GM12878 (cell line): ENCODE data around the gene LACTBL1. TPM values are rescaled to one million over a fixed set of nuclear protein-coding genes. Genes with fewer than 3 reads are reported as not detected.

ENCODE experiments used
- ATAC-seq: fragments of 200-7000 bp; cut with Tn5 transposase; 3 replicates; pipeline ENCODE4 v1.9.1; 2020; ENCODE audit warnings: mild to moderate bottlenecking, moderate library complexity
- BruUV-seq: library from RNA; stranded (reverse); fragments of 400-500 nt; replicated peaks from 2 replicates; lab custom pipeline; 2021; lab: Mats Ljungman, UMichigan
- CTCF ChIA-PET: fragments of 300-600 bp; sonication (Branson Sonifier 250); formaldehyde crosslinking; extraction: SDS; loops from one replicate; lab custom pipeline; 2021; ENCODE audit warnings: inconsistent platforms; lab: Yijun Ruan, JAX
- POLR2A ChIA-PET: fragments of 350-600 bp; formaldehyde crosslinking; extraction: SDS; loops from one replicate; lab custom pipeline; 2021; ENCODE audit warnings: inconsistent platforms; lab: Charles Lee
- RAD21 ChIA-PET: fragments of 300-600 bp; sonication (Branson Sonifier 250); formaldehyde crosslinking; loops from one replicate; lab custom pipeline; 2023; ENCODE audit warnings: antibody characterized with exemption; ENCODE audit not compliant: unreplicated experiment; lab: Charles Lee
- SMC1A ChIA-PET: fragments of 300-600 bp; sonication (Branson Sonifier 250); formaldehyde crosslinking; loops from one replicate; lab custom pipeline; 2023; ENCODE audit not compliant: unreplicated experiment, uncharacterized antibody; lab: Charles Lee
- DNase-seq: peaks from one replicate; pipeline ENCODE4 v3.0.0-alpha.2; 2011; ENCODE audit warnings: low read depth, low spot score
- FAIRE-seq: peaks from 3 replicates; lab custom pipeline; 2011; peaks lifted over from hg19 to GRCh38; lab: Jason Lieb, UNC
- H2AFZ ChIP-seq: 2 replicates; pipeline ENCODE4 v1.6.0; 2011; ENCODE audit warnings: low read depth, low read length, control low read depth; ENCODE audit not compliant: control insufficient read depth
- H3K27ac ChIP-seq: 2 replicates; pipeline ENCODE4 v1.5.1; 2011; ENCODE audit warnings: control low read depth; ENCODE audit not compliant: control insufficient read depth, insufficient read depth
- H3K27me3 ChIP-seq, 2 experiments: replicated peaks in 1 of 2; 2 replicates each; pipeline versions ENCODE4 v1.6.0 to v1.6.1; 2011; ENCODE audit warnings: low read length in 1 of 2; ENCODE audit not compliant: control insufficient read depth in 2 of 2, insufficient read depth in 2 of 2
- H3K36me3 ChIP-seq, 2 experiments: 2 replicates each; pipeline ENCODE4 v1.5.1; 2011; ENCODE audit warnings: low read length in 1 of 2; ENCODE audit not compliant: control insufficient read depth in 2 of 2, insufficient read depth in 2 of 2
- H3K4me1 ChIP-seq: 2 replicates; pipeline ENCODE4 v1.6.1; 2011; ENCODE audit warnings: mild to moderate bottlenecking, low read length, moderate library complexity, mixed read lengths; ENCODE audit not compliant: control insufficient read depth, insufficient read depth
- H3K4me2 ChIP-seq: 2 replicates; pipeline ENCODE4 v1.6.0; 2011; ENCODE audit warnings: control low read depth; ENCODE audit not compliant: control insufficient read depth, insufficient read depth
- H3K4me3 ChIP-seq: fragments of 200-600 bp; sonication (generic); 2 replicates; pipeline ENCODE4 v1.5.1; 2016
- H3K79me2 ChIP-seq: 2 replicates; pipeline ENCODE4 v1.6.0; 2011; ENCODE audit warnings: low read length; ENCODE audit not compliant: control insufficient read depth, insufficient read depth
- H3K9ac ChIP-seq: 2 replicates; pipeline ENCODE4 v1.8.0; 2011; ENCODE audit warnings: low read length, control low read depth, mixed read lengths; ENCODE audit not compliant: control insufficient read depth, insufficient read depth
- H3K9me3 ChIP-seq: replicated peaks from 3 replicates; pipeline ENCODE4 v1.5.1; 2011; ENCODE audit warnings: mild to moderate bottlenecking, low read length; ENCODE audit not compliant: control insufficient read depth, insufficient read depth
- H4K20me1 ChIP-seq: 2 replicates; pipeline ENCODE4 v1.6.0; 2011; ENCODE audit not compliant: control insufficient read depth, insufficient read depth
- CHD1 ChIP-seq: IDR thresholded peaks from 2 replicates; pipeline ENCODE4 v1.6.1; 2012; ENCODE audit warnings: low read depth, low read length, improper control_type of control experiment
- DPF2 ChIP-seq: fragments of 450-650 bp; IDR thresholded peaks from 2 replicates; pipeline ENCODE4 v1.6.1; 2017; ENCODE audit warnings: mild to moderate bottlenecking
- E2F4 ChIP-seq: IDR thresholded peaks from 2 replicates; pipeline ENCODE4 v1.6.1; 2012; ENCODE audit warnings: low read depth, low read length, improper control_type of control experiment
- GABPA ChIP-seq: IDR thresholded peaks from 2 replicates; pipeline ENCODE4 v1.6.1; 2014; ENCODE audit warnings: antibody characterized with exemption, low read depth, mild to moderate bottlenecking, inconsistent platforms
- HDAC2 ChIP-seq: fragments of 200-600 bp; sonication (generic); IDR thresholded peaks from 2 replicates; pipeline ENCODE4 v1.6.1; 2017
- HDAC6 ChIP-seq: fragments of 200-600 bp; sonication (generic); IDR thresholded peaks from one replicate; pipeline ENCODE4 v1.8.0; 2017; ENCODE audit warnings: antibody characterized with exemption; ENCODE audit not compliant: unreplicated experiment
- JUND ChIP-seq: IDR thresholded peaks from 2 replicates; pipeline ENCODE4 v1.6.1; 2012; ENCODE audit warnings: low read depth, mild to moderate bottlenecking, low read length, improper control_type of control experiment, moderate library complexity
- LARP7 ChIP-seq: fragments of 450-650 bp; IDR thresholded peaks from 2 replicates; pipeline ENCODE4 v1.6.1; 2017; ENCODE audit warnings: mild to moderate bottlenecking
- RAD51 ChIP-seq: fragments of 450-650 bp; IDR thresholded peaks from 2 replicates; pipeline ENCODE4 v1.6.1; 2016; ENCODE audit warnings: moderate library complexity, mild to moderate bottlenecking, inconsistent platforms
- RB1 ChIP-seq: fragments of 450-650 bp; formaldehyde crosslinking; IDR thresholded peaks from 2 replicates; pipeline ENCODE4 v1.6.1; 2017; ENCODE audit warnings: mild to moderate bottlenecking, borderline replicate concordance
- RELA ChIP-seq: fragments of 450-650 bp; IDR thresholded peaks from 2 replicates; pipeline ENCODE4 v1.8.0; 2014; ENCODE audit warnings: borderline replicate concordance; ENCODE audit not compliant: partially characterized antibody
- RUNX3 ChIP-seq: IDR thresholded peaks from 2 replicates; pipeline ENCODE4 v1.6.1; 2012; ENCODE audit warnings: low read length, inconsistent platforms
- SPI1 ChIP-seq: IDR thresholded peaks from 2 replicates; pipeline ENCODE4 v1.6.1; 2011; ENCODE audit warnings: low read depth, mild to moderate bottlenecking, low read length, moderate library complexity, borderline replicate concordance; ENCODE audit not compliant: insufficient read depth
- TCF12 ChIP-seq: IDR thresholded peaks from 2 replicates; pipeline ENCODE4 v1.6.1; 2011; ENCODE audit warnings: low read depth, mild to moderate bottlenecking, low read length
- ZNF207 ChIP-seq: fragments of 450-650 bp; IDR thresholded peaks from 2 replicates; pipeline ENCODE4 v1.6.1; 2014; ENCODE audit warnings: antibody characterized with exemption, mild to moderate bottlenecking, borderline replicate concordance
- ZNF24 ChIP-seq: fragments of 450-650 bp; IDR thresholded peaks from 2 replicates; pipeline ENCODE4 v1.6.1; 2017; ENCODE audit warnings: antibody characterized with exemption, mild to moderate bottlenecking
- ZNF622 ChIP-seq: fragments of 450-650 bp; IDR thresholded peaks from 2 replicates; pipeline ENCODE4 v1.6.1; 2017; ENCODE audit warnings: mild to moderate bottlenecking, inconsistent platforms
- WGBS: methylation state at CpG from one replicate; pipeline ENCODE4 v1.1.6; 2016; ENCODE audit warnings: low lambda C conversion rate; ENCODE audit not compliant: insufficient replicate concordance, insufficient coverage; ENCODE audit errors: missing lambda C conversion rate; 5-methylcytosine and 5-hydroxymethylcytosine counted together
- in situ Hi-C: fragments of 300-500 bp; cut with MboI; formaldehyde crosslinking; loops from 9 replicates; pipeline ENCODE4 v1.14.3; 2018; ENCODE audit warnings: mixed read lengths
- intact Hi-C: fragments of 100-400 bp; cut with micrococcal nuclease; formaldehyde crosslinking; loops from one replicate; pipeline ENCODE4 v1.14.2; 2022; ENCODE audit not compliant: unreplicated experiment
- polyA plus RNA-seq, 11 experiments: library from polyadenylated mRNA; depleted of rRNA in 4 of 11; unstranded in 6 of 11; stranded (reverse) in 5 of 11; fragments of >200 nt; fragmentation: Nextera tagmentation in 4 of 11; fragmentation: Illumina TruSeq in 1 of 11; extraction: Ambion mirVana in 4 of 11; extraction: Trizol in 1 of 11; gene quantifications; 1 replicate in 1 of 11; 2 replicates in 10 of 11; pipeline versions ENCODE4 v1.2.1 to v1.2.3, GENCODE V29; 2011 to 2016; ENCODE audit warnings: inconsistent platforms in 2 of 11, missing spikeins in 2 of 11, low read depth in 1 of 11
- total RNA-seq, 4 experiments: library from RNA; depleted of rRNA in 3 of 4; stranded (reverse); fragments of >200 nt in 3 of 4; fragmentation: Illumina TruSeq in 1 of 4; extraction: Trizol in 1 of 4; gene quantifications; 2 replicates each; pipeline versions ENCODE4 v1.2.1 to v1.2.3, GENCODE V29; 2013 to 2021
- TF ChIP-seq, protein P1 (sequence below): fragments of 450-650 bp; IDR thresholded peaks from 2 replicates; pipeline ENCODE4 v1.6.1; 2018; ENCODE audit warnings: mild to moderate bottlenecking, low read depth, moderate library complexity; ENCODE audit not compliant: partially characterized antibody
- TF ChIP-seq, protein P2 (sequence below): fragments of 450-650 bp; conservative IDR thresholded peaks from 2 replicates; pipeline ENCODE4 v1.6.1; 2017; ENCODE audit warnings: mild to moderate bottlenecking, moderate library complexity

Gene LACTBL1
- total and polyA plus RNA-seq, 10 of the 15 experiments (the other 5 are each of a cell fraction or from before 2014, with no cell fraction given), result 0.08 TPM; not detected in 9

- TF ChIP-seq TCF12, result no peak
- TF ChIP-seq HDAC6, result no peak
- no peak for TF ChIP-seq ZNF622
- TF ChIP-seq RB1, result no peak
- TF ChIP-seq ZNF207, result no peak
- no peak for TF ChIP-seq DPF2
- TF ChIP-seq HDAC2, result no peak
- TF ChIP-seq GABPA, result no peak
- TF ChIP-seq RAD51, result no peak
Observed at GRCh38 chr1:22975694-22976093, 3.0 kb upstream of the LACTBL1 start (continued).

DNA sequence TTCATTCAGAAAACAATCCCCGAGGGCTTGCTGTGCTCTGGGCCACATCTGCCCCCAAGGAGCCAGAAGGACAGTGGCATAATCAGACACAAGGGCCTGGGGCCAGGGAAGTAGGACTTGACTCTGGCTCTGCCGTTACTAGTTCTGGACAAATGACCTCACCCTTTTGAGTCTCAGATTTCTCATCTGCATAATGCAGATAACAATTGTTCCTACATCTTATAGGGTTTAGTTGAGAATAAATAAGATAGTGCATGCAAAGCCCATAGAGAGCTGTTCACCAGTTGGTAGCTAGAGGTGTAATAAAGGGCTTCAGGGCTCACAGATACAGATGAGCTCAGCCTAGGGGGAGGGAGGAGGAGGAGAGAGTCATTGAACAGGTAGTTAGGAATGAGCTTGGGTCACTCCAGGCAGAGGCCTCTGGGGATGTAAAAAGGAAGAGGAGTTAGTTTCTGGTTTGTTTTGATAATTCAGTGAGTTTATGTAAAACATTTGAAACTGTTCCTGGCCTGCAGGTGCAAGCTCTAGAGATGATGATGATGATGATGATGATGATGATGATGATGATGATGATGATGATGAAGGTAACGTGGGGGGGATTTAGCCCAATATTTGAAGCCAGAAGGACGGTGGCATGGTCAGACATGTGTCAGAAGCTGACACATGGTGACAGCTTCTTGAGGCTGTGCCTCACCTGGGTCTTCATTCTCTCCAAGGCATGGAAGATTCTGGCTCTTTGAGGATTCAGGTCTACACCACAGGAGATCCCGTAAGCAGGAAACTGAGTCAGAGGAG, 858 bp downstream of the LACTBL1 start:
- in situ Hi-C loops, result no loop called here
- FAIRE-seq, result no peak
- CTCF ChIA-PET, result interaction anchor here (0.9 to 15.3 kb wide), 2 partner anchors 8 to 213 kb away, joined by 3 to 114 read pairs; no protein-coding TSS in a partner anchor
- no peaks in the 10 kb centered on the region for H3K9me3 ChIP-seq
- no peak overlapping the region for H3K27ac ChIP-seq
- H3K4me3 ChIP-seq, result no peak overlapping the region
- no peak for ATAC-seq
- no peak overlapping the region for H2AFZ ChIP-seq
- H3K36me3 ChIP-seq, result no peaks in the 10 kb centered on the region
- H3K4me1 ChIP-seq, result no peaks in the 10 kb centered on the region
- no peaks in the 10 kb centered on the region for H4K20me1 ChIP-seq
- H3K4me2 ChIP-seq, result no peak overlapping the region
- TF ChIP-seq, protein P1, sequence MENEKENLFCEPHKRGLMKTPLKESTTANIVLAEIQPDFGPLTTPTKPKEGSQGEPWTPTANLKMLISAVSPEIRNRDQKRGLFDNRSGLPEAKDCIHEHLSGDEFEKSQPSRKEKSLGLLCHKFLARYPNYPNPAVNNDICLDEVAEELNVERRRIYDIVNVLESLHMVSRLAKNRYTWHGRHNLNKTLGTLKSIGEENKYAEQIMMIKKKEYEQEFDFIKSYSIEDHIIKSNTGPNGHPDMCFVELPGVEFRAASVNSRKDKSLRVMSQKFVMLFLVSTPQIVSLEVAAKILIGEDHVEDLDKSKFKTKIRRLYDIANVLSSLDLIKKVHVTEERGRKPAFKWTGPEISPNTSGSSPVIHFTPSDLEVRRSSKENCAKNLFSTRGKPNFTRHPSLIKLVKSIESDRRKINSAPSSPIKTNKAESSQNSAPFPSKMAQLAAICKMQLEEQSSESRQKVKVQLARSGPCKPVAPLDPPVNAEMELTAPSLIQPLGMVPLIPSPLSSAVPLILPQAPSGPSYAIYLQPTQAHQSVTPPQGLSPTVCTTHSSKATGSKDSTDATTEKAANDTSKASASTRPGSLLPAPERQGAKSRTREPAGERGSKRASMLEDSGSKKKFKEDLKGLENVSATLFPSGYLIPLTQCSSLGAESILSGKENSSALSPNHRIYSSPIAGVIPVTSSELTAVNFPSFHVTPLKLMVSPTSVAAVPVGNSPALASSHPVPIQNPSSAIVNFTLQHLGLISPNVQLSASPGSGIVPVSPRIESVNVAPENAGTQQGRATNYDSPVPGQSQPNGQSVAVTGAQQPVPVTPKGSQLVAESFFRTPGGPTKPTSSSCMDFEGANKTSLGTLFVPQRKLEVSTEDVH, result no peak
- TF ChIP-seq E2F4, result no peak
- TF ChIP-seq JUND, result no peak
- TF ChIP-seq LARP7, result no peak
- no peak for TF ChIP-seq RUNX3
- no peak for TF ChIP-seq CHD1
- no peak for TF ChIP-seq ZNF24
- TF ChIP-seq, protein P2, sequence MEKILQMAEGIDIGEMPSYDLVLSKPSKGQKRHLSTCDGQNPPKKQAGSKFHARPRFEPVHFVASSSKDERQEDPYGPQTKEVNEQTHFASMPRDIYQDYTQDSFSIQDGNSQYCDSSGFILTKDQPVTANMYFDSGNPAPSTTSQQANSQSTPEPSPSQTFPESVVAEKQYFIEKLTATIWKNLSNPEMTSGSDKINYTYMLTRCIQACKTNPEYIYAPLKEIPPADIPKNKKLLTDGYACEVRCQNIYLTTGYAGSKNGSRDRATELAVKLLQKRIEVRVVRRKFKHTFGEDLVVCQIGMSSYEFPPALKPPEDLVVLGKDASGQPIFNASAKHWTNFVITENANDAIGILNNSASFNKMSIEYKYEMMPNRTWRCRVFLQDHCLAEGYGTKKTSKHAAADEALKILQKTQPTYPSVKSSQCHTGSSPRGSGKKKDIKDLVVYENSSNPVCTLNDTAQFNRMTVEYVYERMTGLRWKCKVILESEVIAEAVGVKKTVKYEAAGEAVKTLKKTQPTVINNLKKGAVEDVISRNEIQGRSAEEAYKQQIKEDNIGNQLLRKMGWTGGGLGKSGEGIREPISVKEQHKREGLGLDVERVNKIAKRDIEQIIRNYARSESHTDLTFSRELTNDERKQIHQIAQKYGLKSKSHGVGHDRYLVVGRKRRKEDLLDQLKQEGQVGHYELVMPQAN, result no peak
- no peak for TF ChIP-seq RELA
- no peak for TF ChIP-seq SPI1
- TF ChIP-seq, all 136 proteins: peak for 0
- intact Hi-C loops, result no loop called here
- BruUV-seq, result no TSS peak
- DNase-seq, result no peak
- SMC1A ChIA-PET, result interaction anchor here (2.7 kb wide), 1 partner anchor 213 kb away, joined by 13 read pairs; no protein-coding TSS in a partner anchor
- POLR2A ChIA-PET, result no interaction called here
- H3K27me3 ChIP-seq, result peaks cover 0 to 5% of the 10 kb centered on the region in 2 experiments; a peak in 3 of 4 replicates
- H3K79me2 ChIP-seq, result no peaks in the 10 kb centered on the region
- RAD21 ChIA-PET, result interaction anchor here (1.8 kb wide), 1 partner anchor 212 kb away, joined by 9 read pairs; no protein-coding TSS in a partner anchor
- WGBS, result 0% methylated on average over 5 of the region's 5 CpGs
- H3K9ac ChIP-seq, result no peak overlapping the region
